ENCODE measurements around the gene SAFB.

SAFB gene

DNA sequence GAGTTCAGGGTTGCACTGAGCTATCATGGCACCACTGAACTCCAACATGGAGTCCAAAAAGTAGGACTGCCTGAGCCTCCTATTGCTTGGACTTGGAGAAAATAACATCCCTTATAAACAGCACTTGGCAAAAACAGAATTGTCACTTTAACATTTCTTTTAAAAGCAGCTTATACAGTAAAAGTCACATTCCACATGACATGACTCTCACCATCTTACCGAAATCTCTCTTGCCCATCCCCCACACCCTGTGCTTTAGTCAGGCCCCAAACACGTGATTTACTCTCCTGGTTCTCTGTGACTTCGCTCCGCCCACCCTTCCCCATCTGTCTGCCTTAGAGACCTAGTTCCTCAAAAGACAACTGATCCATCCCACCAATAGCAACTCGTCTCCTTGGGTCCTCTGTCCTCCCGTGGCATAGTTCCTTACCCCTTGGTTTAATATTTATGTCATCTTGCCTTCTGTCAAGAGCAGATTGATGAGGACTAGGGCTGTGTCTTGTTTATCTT lies 4.6 kb downstream of the SAFB start:
- peak; percentile 15 to 22 for DNase-seq (ENCODE audit: low read depth in 2 of 2)

DNA sequence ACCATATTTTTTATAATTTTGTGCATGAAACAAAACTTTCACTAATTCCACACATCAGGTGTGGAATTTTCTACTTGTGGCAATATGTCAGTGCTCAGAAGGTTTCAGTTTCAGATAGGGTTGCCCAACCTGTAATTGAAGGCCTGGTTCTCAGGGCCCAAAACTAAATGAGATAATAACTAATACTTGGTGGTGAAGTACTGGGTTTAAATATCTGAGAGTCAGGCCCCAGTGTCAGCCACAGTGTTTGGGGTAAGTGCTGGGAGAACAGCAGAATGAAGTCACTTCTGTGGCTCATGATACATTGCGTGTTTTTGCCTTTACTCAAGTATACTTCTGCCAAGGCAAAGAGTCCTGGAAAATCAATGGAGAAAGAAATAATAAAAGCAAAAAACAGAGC lies 5.6 kb downstream of the SAFB start:
- no peak for DNase-seq (ENCODE audit: low read depth in 2 of 2)

DNA sequence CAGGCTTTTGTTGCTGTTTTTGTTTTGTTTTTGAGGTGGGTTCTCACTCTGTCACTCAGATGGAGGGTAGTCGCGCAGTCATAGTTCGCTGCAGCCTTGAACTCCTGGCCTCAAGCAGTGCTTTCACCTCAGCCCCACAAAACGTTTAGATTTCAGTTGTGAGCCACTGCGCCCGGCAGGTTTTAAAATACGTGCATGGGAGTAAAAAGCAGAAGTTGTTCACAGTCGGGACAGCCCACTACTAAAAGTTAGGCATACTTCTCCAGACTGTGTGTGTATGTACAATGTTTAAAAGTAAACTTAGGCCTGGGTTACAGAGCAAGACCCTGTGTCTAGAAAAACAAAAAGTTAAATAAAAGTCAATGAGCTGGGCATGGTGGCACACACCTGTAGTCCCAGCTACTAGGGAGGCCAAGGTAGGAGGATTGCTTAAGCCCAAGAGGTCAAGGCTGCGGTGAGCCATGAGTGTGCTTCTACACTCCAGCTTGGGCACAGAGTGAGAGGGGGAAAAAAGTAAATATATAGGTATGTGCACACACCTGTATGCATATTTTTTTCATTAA lies 6.1 kb downstream of the SAFB start:
- no peak for DNase-seq (ENCODE audit: low read depth in 2 of 2)

DNA sequence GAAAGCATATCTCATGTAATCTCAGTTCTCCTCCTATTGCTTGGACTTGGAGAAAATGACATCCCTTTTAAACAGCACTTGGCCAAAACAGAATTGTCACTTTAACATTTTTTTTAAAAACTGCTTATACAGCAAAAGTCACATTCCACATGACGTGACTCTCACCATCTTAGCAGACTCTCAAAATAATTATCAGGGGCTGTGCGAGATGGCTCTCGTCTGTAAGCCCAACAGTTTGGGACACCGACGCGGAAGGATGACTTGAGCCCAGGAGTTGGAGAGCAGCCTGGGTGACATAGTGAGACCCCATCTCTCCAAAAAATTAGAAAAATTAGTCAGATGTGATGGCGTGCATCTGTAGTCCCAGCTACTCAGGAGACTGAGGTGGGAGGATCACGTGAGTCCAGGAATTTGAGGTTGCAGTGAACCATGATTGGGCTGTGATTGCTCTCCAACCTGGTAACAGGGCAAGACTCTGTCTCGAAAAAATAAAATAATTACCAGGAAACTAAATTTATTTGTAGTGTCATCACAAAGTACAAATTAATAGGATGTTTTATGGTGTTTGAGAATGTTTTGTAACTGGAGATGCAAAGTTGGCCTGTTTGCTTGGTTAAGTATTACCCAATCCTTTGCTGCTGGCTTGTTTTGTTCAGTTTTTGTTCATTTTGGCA lies 8.8 kb downstream of the SAFB start:
- no peak for DNase-seq (ENCODE audit: low read depth in 2 of 2)

DNA sequence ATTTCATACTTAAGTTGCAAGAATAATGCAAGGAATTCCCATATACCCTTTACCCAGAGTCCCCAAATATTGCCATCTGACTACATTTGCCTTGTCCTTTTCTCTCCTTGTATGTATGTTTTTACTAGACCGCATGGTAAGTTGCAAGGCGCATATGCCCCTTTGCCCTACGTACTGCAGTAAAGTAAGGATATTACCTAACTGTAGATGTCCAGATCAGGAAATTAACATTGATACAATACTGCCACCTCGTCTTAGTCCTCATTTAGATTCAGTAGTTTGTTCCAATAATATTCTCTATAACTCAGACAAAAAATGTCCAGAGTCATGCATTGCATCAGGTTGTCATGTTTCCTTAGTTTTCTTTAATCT lies 9.3 kb downstream of the SAFB start:
- DNase-seq (ENCODE audit: low read depth in 2 of 2), result no peak

DNA sequence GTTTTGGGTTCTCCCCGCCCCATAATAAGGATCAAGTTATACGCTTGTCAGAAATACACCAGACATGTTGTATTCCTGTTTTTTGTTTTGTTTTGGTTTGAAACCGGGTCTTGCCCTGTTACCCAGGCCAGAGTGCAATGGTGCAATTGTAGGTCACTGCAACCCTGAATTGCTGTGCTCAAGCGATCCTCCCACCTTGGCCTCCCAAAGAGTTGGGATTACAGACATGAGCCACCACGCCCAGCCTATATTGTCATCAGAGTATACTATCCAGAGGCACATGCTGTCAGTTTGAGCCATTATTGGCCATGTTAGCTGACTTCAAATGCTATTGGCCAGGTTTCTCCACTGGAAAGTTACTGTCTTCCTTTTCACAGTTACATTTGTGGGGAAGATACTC lies 9.8 kb downstream of the SAFB start:
- no peak for DNase-seq (ENCODE audit: low read depth in 2 of 2)

DNA sequence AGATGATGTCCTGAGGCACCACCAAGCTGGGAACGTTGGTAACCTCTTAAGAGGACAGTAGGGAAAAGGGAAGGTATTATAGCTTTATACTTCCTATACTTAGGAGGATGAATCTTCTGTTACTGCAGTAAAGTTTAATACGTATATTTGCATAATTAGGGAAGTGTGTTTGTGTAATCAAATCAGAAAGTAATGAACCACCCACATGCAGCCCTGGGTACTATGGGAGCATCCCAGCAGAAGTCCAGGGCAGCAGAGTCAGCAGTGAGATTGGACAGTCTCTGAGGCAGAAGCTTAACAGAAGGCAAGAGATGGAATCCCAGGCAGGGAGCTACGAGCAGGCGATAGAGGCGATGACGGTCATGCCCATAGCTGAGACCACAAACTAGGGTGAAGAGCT lies 12.5 kb downstream of the SAFB start:
- no peak for DNase-seq (ENCODE audit: low read depth in 2 of 2)

DNA sequence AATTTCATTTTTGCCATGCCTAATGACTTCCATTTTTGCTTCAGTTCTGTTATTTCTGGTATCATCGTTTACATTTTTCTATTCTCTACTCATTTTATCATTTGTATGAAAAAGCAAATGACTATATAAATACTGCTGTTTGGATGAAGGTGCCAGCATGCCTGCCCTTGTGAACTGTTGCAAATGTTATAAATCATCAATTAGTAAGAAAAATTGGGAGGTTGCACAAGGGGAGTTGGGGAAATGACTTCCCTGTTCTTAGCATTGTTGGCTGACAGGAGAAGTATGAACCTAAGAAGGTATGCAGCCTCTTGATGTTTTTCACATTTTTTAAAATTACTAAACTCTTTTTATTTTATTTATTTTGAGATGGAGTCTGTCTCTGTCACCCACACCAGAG lies 15.1 kb downstream of the SAFB start:
- DNase-seq (ENCODE audit: low read depth in 2 of 2), result no peak

DNA sequence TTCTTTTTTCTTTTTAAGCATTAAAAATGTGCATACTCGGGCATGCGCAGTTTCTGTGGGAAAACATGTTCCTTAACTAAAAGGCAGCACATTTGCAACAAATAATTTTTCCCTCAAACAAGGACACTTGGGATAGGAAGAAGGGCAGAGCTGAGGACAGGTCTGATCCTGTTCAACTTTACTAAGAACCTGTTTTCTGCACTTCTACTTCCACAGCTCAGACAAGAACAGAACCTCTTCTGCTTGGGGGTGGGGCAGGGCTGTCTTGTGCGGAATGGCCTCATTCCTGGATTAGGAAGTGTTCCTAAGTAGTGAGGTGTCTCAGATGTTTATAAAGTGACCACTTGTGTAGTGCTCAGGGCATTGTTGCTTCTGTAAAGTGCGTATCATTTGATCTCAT lies 18.3 kb downstream of the SAFB start:
- no peak for DNase-seq (ENCODE audit: low read depth in 2 of 2)

DNA sequence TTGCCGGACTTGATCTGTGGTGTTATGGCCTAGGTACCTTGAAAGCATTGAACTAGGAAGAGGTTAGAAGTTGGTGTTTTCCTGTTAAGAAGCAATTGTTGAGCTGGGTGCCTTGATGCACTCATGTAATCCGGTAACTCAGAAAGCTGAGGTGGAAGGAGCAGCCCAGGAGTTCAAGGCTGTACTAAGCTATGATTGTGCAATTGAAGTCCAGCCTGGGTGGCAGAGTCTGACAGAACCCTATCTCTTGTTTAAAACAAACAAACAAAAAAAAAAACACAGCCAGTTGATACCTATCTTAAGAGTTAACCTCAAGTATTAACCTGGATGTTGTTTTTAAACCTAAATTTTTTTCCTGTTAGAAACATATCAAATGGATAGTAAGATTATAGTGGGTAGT lies 19.3 kb downstream of the SAFB start:
- DNase-seq (ENCODE audit: low read depth in 2 of 2), result no peak

DNA sequence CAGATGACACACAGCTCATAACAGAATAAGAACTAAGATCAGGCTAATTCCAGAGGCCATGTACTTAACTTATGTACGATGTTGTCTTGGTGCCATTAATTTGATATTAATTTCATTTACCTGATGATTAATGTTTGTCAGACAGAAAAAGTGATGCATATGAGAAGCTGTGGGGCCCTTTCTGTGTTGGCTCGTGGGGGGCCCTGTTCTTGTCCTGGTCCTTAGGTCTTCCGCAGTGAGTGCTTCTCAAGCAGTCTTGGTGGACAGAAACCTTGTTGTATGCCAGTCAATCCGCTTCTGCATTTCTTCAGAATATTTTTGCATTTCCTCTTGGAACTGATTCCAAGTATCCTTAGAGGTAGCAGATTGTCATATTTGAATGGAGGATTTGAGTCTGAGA lies 20.2 kb downstream of the SAFB start:
- no peak for DNase-seq (ENCODE audit: low read depth in 2 of 2)

DNA sequence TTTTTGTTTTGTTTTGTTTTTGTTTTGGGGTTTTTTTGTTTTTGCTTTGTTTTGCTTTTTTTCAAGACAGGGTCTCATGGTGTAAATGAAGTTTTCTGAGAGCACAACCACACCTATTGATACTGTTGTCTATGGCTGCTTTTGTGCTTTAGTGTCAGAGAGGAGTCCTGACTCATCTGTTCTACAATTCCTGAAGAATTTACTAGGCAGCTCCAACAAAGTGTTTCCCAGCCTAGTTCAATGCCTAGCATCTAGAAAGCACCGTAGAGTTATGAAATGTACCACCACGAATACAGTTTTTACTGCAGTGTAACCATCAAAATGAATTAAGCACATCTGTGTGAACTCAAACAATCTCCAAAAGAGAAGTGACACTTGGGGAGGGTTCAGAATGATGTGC lies 21.2 kb downstream of the SAFB start:
- DNase-seq (ENCODE audit: low read depth in 2 of 2), result no peak

DNA sequence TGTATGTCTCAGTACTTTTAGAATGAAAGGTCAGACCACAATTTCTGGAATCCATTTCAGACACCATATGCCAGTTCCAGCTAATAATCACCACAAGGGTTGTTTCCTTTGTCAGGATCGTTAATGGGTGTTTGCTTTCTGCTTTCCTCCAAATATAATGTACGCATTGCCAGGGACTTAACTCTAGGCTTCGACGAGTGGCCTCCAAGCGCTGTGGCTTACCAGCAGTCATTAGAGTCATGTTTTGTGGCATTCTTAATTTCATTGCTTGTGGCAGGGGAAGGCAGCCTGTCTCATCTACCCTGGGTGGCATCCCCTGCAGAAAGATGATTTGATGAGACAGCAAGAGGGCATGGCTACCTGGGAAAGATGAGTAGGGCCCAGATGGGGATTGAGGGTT lies 22.5 kb downstream of the SAFB start:
- no peak for DNase-seq (ENCODE audit: low read depth in 2 of 2)

DNA sequence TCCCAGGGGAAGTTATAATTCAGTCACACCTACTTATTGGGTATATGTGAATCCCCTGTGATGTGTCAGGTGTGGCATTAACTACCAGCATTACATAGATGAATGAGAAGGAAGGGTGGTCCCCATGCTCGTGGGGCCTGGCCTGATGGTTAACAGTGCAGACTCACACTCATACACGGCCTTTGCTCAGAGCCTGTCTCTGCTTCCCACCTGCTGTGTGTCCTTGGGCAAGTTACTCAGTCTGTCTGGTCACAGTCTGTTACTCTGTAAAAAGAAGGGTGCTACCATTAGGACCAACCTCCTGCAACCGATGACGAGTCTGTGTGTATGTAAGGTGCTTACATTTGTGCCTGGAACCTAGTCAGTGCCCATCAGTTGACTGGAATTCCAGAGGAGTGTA lies 23.8 kb downstream of the SAFB start:
- DNase-seq (ENCODE audit: low read depth in 2 of 2), result no peak

DNA sequence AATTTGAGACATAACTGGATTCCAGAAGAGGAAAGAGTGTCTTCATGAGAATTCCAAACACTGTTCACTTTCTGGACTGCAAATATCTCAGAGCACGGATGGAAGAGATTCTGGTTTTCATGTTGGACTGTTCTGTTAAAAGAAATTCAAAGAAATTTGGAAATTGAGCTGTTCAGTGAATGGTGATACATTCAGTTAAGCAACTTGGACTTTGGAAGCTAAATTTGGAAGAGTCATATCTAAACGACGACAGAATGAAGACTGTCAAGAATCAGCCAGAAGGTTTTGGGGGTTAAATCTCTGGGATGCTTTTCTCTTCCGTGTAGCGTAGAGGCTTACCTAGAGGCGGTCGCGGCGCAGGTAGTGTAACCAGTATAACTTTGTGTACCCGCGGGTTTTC lies 25.6 kb downstream of the SAFB start:
- no peak for DNase-seq (ENCODE audit: low read depth in 2 of 2)

DNA sequence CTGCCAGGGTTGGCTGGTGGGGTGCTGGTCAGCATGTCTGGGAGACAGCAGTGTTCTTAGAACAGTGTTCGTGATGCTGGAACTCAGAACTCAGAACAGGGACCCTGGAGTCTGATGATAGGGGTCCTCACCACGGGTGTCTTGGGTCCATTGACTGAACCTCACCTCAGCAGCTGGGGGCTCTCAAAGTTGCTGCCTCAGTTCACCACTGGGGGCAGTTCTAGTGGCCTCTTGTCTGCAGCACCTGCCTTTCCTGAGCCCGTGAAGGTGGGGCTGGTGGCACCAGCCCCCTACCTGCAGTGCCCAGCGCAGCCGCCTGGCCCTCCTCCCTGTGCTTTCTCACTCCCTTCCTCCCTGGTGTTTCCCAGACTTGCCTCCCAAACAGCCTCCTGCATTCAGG lies 28.5 kb downstream of the SAFB start:
- no peak for DNase-seq (ENCODE audit: low read depth in 2 of 2)

DNA sequence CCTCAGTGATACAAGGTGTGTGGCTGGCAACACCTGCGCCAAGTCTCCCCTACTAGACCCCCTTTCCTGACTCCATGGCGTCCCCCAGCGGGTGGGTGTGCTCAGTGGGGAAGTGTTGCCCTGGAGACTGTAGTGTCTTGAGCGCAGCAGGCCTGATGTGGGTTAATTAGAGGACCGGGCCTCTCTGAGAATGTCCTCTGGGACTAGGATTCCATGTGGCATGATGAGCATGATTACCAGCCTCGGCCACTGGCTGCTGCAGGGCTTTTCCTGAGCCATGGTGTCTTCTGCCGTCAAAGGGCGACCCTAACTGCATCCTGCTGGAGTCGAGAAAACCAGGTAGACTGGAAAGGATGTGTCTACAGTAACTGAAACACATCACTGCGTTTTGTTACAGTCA lies 29.4 kb downstream of the SAFB start:
- no peak for DNase-seq (ENCODE audit: low read depth in 2 of 2)

DNA sequence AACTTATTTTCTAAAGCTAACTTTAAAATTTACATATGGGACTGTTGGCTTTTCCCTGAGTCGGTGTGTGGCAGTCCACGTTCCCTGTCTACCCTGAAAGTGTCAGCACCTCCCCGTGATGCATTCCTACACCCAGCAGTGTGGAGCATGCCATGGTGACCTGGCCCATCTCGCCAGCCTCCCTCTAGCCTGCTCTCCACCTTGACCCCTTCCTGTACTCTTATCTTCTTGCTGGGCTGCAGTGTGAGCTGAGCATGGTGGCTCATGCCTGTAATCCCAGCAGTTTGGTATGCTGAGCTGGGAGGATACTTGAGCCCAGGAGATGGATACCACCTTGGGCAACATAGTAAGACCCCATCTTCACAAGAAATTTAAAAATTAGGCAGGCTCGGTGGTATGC lies 32.0 kb downstream of the SAFB start:
- DNase-seq (ENCODE audit: low read depth in 2 of 2), result no peak

DNA sequence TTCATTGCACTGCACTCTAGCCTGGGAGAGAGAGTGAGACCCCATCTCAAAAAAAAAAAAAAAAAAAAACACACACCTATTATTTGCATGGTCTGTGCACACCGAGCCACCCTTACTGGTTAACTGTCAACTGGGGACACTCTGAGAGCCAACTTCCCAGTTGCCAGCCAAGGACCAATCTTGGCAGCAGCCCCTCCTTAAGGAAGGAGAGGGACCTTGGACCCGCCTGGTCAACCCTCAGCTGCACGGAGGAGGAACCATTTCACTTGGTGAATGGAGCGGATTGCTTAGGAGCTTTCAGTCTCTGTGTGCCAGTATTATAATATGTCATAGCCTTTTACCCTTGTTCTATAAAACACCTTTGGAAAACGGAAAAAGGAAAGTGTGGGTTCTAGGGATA lies 32.5 kb downstream of the SAFB start:
- no peak for DNase-seq (ENCODE audit: low read depth in 2 of 2)

DNA sequence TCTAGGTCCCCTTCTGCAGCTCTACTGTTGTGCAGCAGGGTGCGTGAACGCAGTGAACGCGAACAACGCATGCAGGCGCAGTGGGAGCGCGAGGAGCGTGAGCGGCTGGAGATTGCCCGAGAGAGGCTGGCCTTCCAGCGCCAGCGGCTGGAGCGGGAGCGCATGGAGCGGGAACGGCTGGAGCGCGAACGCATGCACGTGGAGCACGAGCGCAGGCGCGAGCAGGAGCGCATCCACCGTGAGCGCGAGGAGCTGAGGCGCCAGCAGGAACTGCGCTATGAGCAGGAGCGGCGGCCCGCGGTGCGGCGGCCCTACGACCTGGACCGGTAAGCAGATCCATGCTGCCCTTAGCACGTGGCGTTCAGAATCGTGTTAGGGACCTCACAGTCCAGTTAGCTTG lies 38.6 kb downstream of the SAFB start:
- DNase-seq (ENCODE audit: low read depth in 2 of 2), result no peak

DNA sequence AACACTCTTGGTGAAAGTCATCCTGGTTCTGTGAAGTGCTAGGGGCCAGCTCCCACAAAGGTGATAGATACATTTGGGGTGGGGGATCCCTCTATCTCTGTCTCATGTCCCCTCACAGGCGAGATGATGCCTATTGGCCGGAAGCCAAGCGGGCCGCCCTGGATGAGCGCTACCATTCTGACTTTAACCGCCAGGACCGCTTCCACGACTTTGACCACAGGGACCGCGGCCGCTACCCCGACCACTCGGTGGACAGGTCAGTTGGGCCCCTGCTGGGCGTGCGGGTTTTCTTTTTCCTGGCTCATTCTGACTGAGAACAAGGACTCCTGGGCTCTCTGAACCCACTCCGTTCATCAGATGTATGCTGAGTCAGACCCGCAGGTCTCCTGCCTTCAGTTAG lies 41.0 kb downstream of the SAFB start:
- no peak for DNase-seq (ENCODE audit: low read depth in 2 of 2)

DNA sequence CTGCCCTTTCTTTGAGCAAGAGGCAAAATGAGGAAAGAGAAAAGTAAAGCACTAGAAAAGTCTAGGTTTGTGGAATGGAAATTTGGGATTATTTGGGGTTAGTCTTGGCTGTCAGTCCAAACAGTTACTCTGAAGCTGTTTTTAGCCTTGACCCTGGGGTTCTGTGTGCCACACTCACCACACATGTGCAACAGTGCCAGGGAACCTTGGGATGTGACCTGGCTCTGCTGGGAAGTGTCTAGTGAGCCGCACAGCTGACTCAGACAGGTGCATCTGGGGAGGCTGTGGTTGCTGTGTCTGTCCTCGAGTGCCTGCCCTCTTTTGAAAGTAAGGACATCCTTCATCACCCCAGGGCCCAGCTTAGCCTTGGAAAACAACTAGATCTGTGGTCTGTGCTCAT lies 41.6 kb downstream of the SAFB start:
- DNase-seq (ENCODE audit: low read depth in 2 of 2), result no peak

DNA sequence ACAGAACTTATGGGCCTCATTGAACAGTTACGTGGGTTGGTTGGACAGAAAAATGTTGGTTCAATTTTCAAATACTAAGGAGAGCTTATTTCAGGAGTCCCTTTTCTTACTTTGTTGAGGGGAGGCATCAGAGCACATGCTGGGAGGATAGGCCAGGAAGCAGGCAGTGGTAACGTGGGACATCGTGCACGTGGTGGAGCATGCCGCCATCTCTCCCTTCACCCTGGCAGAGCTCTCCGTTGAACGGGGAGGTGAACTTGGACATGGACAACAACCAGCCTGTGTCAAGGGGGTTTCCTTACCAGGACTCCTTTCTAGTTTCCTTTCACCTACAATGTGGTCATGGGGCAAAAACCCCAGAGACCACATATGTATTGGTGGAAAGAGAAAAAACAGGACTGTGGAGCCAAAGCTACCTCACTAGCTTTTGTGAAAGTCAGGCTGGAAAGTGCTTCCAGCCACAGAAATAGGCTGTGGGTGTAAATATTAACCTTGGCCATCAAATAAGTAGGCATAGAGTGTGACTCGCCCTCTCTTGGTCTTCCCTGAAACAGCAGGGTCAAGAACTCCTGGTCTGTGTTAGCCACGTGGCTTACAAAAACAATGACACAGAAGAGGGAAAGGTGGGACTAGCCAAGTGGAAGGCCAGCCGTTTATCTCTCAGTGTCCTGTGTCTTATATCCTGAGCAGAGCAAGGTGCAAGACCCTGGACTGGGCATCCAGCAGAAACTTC lies 43.1 kb downstream of the SAFB start:
- DNase-seq (ENCODE audit: low read depth in 2 of 2), result no peak

All from stimulated activated CD8-positive, alpha-beta memory T cell treated with anti-CD3 and anti-CD28 coated beads, Interleukin-7, amount 100 ng/mL, for 4 hours (primary cell).